Stomach (tissue), 9 donors: ENCODE results near the gene CTNNA1. TPM values are rescaled to one million over a fixed set of nuclear protein-coding genes. Genes with fewer than 3 reads are reported as not detected.
"Not testable (repeated sequence)": the region's sequence is repeated elsewhere in the genome, so short reads cannot be mapped to it uniquely, and the experiment has no call there.

Experiments
- DNase-seq, 2 donors: peaks; one replicate each; pipeline versions ENCODE4 v3.0.0 to v3.0.0-alpha.2; 2013 to 2019
- H3K27ac ChIP-seq, 5 donors: fragments of 200-600 bp in 4 of 5; sonication (generic) in 4 of 5; one replicate each; pipeline ENCODE4 v1.5.1; 2013 to 2019; ENCODE audit warnings: mild to moderate bottlenecking in 1 of 5, moderate library complexity in 1 of 5
- H3K27me3 ChIP-seq, 3 donors: fragments of 200-600 bp; sonication (generic); one replicate each; pipeline ENCODE4 v1.5.1; 2017 to 2019; ENCODE audit warnings: mixed run types in 1 of 3
- H3K36me3 ChIP-seq, 4 donors: fragments of 200-600 bp; sonication (generic); 1 replicate in 3 of 4; 2 replicates in 1 of 4; pipeline ENCODE4 v1.5.1; 2016 to 2019
- H3K4me1 ChIP-seq, 4 donors: fragments of 200-600 bp; sonication (generic); one replicate each; pipeline ENCODE4 v1.5.1; 2016 to 2019
- H3K4me3 ChIP-seq, 4 donors: fragments of 200-600 bp; sonication (generic) in 3 of 4; one replicate each; pipeline ENCODE4 v1.5.1; 2016 to 2019; ENCODE audit warnings: mild to moderate bottlenecking in 1 of 4
- H3K9me3 ChIP-seq, 4 donors: fragments of 200-600 bp; sonication (generic); one replicate each; pipeline ENCODE4 v1.5.1; 2016 to 2019
- EP300 ChIP-seq: sonication (generic); formaldehyde crosslinking; IDR thresholded peaks from one replicate; pipeline ENCODE4 v1.6.1; 2017; ENCODE audit warnings: antibody characterized with exemption
- POLR2A ChIP-seq, 4 donors: fragments of 450-650 bp; IDR thresholded peaks; one replicate each; pipeline ENCODE4 v1.6.1; 2016; ENCODE audit warnings: antibody characterized with exemption in 4 of 4, control low read depth in 2 of 4, mild to moderate bottlenecking in 1 of 4, moderate library complexity in 1 of 4
- POLR2AphosphoS5 ChIP-seq, 3 donors: sonication (generic); formaldehyde crosslinking; IDR thresholded peaks; one replicate each; pipeline ENCODE4 v1.6.1; 2016; ENCODE audit warnings: antibody characterized with exemption in 3 of 3
- WGBS, 5 donors: extraction: QIAGEN DNeasy Blood & Tissue Kit in 3 of 5; methylation state at CpG; one replicate each; pipeline versions ENCODE4 v1.1.5 to v1.1.7; 2013 to 2018; 5-methylcytosine and 5-hydroxymethylcytosine counted together
- intact Hi-C: fragments of 100-400 bp; cut with DNase I; formaldehyde crosslinking; loops from one replicate; pipeline ENCODE4 v1.15.1; 2023; ENCODE audit warnings: low total_unique reads
- polyA plus RNA-seq, 3 donors: library from polyadenylated mRNA; stranded (reverse); fragments of 200-250 nt; gene quantifications; one replicate each; pipeline ENCODE4 v1.2.3, GENCODE V29; 2013
- total RNA-seq, 5 donors: library from RNA; depleted of rRNA; stranded (reverse); fragments of >200 nt; gene quantifications; one replicate each; pipeline versions ENCODE4 v1.1.0 to v1.2.3, GENCODE V29; 2014 to 2016
- TF ChIP-seq, protein P1 (sequence below), 7 experiments: fragments of 450-650 bp in 4 of 7; fragments of 200-600 bp in 3 of 7; sonication (generic) in 3 of 7; IDR thresholded peaks; one replicate each; pipeline ENCODE4 v1.5.1; 2016 to 2019; ENCODE audit warnings: antibody characterized with exemption in 7 of 7, control low read depth in 2 of 7, mild to moderate bottlenecking in 1 of 7
- donor health status: healthy with polysubstance abuse.
- donor health status: Bipolar disorder and iron deficiency.
- donor health status: healthy.

The CTNNA1 gene
- total and polyA plus RNA-seq, 8 donors = 88.7 to 531 (median 214) TPM

DNA sequence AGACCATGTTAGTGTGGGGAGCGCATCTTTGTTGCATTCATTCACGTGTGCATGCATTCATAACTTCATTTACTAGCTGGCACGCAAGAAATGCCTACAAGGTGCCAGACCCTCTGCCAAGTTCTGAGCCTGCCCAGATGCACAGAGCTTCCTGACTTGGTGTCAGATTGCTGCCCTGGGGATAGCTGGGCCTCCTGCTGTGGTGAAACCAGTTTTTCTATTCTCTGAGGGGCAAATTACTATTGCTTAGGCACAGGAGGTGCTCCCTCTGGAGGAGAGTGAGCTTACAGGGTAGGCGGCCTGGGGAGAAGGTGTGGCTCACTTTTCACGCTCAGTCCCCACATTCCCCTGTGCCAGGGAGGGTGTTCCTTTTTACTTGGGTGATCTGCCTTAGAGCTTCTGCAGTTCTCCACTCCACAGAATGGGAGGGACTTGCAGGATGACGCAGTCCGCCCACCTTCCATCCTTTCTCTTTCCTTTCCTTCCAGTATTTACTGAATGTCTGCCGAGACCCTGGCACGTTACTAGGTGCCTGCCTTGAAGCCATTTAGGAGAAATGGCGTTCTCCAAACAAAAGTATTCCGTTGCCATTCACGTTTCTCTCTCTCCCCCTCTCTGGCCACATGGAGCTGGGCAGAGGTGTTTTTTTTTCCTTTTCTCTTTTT lies 27.9 kb upstream of the CTNNA1 start:
- Histone ChIP-seq H3K9me3 (no peaks in the 10 kb centered on the region), H3K36me3 (no peaks in the 10 kb centered on the region), H3K27ac (peak overlapping the region in 4 of 5 donors; percentile 54 to 77 (median 64)), H3K27me3 (no peaks in the 10 kb centered on the region), H3K4me3 (no peak overlapping the region), H3K4me1 (peaks cover 0 to 20% (median 17%) of the 10 kb centered on the region in 4 donors)
- peak; percentile 71 to 89 for DNase-seq
- intact Hi-C loops = no loop called here
- WGBS, 5 donors = 32 to 49% (median 34%) methylated on average over 12 of the region's 12 CpGs
- TF ChIP-seq POLR2A (IDR thresholded peaks at IDR 0.05) = no peak
- TF ChIP-seq, protein P1, sequence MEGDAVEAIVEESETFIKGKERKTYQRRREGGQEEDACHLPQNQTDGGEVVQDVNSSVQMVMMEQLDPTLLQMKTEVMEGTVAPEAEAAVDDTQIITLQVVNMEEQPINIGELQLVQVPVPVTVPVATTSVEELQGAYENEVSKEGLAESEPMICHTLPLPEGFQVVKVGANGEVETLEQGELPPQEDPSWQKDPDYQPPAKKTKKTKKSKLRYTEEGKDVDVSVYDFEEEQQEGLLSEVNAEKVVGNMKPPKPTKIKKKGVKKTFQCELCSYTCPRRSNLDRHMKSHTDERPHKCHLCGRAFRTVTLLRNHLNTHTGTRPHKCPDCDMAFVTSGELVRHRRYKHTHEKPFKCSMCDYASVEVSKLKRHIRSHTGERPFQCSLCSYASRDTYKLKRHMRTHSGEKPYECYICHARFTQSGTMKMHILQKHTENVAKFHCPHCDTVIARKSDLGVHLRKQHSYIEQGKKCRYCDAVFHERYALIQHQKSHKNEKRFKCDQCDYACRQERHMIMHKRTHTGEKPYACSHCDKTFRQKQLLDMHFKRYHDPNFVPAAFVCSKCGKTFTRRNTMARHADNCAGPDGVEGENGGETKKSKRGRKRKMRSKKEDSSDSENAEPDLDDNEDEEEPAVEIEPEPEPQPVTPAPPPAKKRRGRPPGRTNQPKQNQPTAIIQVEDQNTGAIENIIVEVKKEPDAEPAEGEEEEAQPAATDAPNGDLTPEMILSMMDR (IDR thresholded peaks at IDR 0.05) = peak in 4 of 7 experiments; percentile 13 to 44 (median 20)
- no peak for TF ChIP-seq EP300
- no peak for TF ChIP-seq POLR2AphosphoS5 (IDR thresholded peaks at IDR 0.05)

DNA sequence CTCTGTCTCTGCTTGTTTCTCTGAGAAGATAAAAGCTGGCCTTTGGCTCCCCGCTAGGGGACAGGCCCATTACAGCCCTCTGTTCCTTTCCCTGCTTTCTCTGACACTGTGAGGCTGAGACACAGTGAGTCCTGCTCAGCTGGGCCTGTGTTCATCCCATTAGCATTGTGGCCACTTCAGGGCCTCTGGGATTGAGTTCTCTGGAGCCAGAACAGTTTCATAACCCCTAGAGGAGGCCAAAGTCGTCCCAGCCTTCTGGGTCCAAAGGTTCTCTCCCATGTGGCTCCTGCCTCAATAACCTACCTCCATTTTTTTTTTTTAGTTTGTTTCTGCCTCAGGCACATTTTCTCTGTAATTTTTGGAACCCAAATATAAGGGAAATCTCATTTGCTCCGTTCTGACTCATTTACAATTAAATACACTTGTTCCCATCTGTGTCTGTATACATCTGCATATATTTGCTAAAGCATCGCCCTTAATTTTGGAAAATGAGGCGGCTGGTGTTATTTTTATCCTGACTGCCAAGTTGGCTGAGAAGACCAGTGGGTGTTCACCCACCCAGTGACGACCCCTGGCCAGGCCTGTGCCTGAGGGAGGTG lies 27.3 kb upstream of the CTNNA1 start:
- no peak for TF ChIP-seq POLR2AphosphoS5 (IDR thresholded peaks at IDR 0.05)
- DNase-seq = peak in 1 of 2 donors; percentile 60
- H3K4me3 ChIP-seq = no peak overlapping the region
- no peaks in the 10 kb centered on the region for H3K27me3 ChIP-seq
- no peaks in the 10 kb centered on the region for H3K9me3 ChIP-seq
- H3K36me3 ChIP-seq = no peaks in the 10 kb centered on the region
- H3K4me1 ChIP-seq = peaks cover 0 to 20% (median 17%) of the 10 kb centered on the region in 4 donors
- WGBS, 5 donors = 54 to 75% (median 66%) methylated on average over 6 of the region's 6 CpGs
- intact Hi-C loops = no loop called here
- peak overlapping the region in 4 of 5 donors; percentile 54 to 77 (median 64) for H3K27ac ChIP-seq

DNA sequence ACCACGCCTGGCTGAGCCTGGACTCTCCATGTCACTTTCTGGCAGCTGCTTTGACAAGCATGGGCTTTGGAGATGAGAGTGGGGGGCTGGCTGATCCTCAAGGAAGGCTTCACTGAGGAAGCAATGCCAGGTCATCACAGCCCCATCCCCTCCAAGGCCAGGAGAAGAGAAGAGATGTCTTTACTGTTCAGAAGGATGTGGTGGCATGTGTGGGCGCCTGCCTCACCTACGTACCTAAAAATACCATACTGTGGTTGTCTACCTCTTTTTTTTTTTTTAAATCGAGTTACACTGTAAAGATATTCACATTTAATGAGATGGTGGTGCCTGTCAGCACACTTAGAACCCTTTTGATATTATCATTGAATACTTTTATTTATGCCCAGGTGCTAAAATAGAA lies 26.4 kb upstream of the CTNNA1 start:
- no peaks in the 10 kb centered on the region for H3K36me3 ChIP-seq
- WGBS, 5 donors = 80 to 90% (median 84%) methylated on average over 4 of the region's 4 CpGs
- H3K4me1 ChIP-seq = peaks cover 0 to 20% (median 17%) of the 10 kb centered on the region in 4 donors
- no peak for TF ChIP-seq EP300
- TF ChIP-seq POLR2AphosphoS5 (IDR thresholded peaks at IDR 0.05) = no peak
- TF ChIP-seq, protein P1 (IDR thresholded peaks at IDR 0.05) = no peak
- no peak for TF ChIP-seq POLR2A (IDR thresholded peaks at IDR 0.05)
- no peak overlapping the region for H3K4me3 ChIP-seq
- no peak for DNase-seq
- intact Hi-C loops = no loop called here
- H3K9me3 ChIP-seq = no peaks in the 10 kb centered on the region
- H3K27me3 ChIP-seq = no peaks in the 10 kb centered on the region
- peak overlapping the region in 1 of 5 donors; percentile 77 for H3K27ac ChIP-seq

DNA sequence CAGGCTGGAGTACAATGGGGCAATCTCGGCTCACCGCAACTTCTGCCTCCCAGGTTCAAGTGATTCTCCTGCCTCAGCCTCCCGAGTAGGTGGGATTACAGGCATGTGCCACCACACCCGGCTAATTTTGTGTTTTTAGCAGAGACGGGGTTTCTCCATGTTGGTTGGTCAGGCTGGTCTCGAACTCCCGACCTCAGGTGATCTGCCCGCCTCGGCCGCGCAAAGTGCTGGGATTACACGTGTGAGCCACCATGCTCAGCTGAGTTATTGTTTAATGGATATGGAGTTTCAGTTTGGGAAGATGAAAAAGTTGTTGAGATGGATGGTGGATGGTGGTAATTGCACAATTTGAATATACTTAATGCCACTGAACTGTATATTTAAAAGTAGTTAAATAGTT lies 22.7 kb upstream of the CTNNA1 start:
- WGBS, 5 donors = 91 to 95% (median 93%) methylated on average over 12 of the region's 12 CpGs
- H3K9me3 ChIP-seq, H3K27me3 ChIP-seq, H3K4me1 ChIP-seq, intact Hi-C loops, H3K4me3 ChIP-seq, H3K27ac ChIP-seq, H3K36me3 ChIP-seq, DNase-seq: not testable (repeated sequence)

DNA sequence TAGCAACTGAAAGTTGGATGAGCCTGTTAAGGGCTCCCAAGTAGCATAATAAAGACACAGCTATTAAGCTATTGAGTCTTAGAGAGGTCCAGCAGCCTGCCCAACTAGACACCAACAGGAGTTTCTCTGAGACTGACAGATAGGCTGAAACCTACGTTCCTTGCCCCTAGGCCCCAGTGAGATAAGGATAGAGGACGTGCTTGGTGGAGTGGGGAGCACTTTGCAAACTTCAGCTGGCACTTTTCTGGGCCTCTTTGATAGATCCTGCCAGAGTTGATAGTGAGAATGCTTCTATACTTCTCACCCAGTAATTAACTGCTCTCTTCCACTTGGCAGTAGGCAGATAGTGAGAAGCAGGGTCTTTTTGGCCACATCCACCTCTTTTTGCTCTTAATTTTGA lies 20.8 kb upstream of the CTNNA1 start:
- WGBS, 5 donors = 37 to 63% (median 49%) methylated on average over 2 of the region's 2 CpGs
- H3K27ac ChIP-seq = no peak overlapping the region
- TF ChIP-seq POLR2AphosphoS5 (IDR thresholded peaks at IDR 0.05) (no peak), EP300 (no peak), POLR2A (IDR thresholded peaks at IDR 0.05) (no peak)
- TF ChIP-seq, protein P1 (IDR thresholded peaks at IDR 0.05) = no peak
- H3K36me3 ChIP-seq = no peaks in the 10 kb centered on the region
- H3K27me3 ChIP-seq = no peaks in the 10 kb centered on the region
- H3K9me3 ChIP-seq = no peaks in the 10 kb centered on the region
- no peak for DNase-seq
- H3K4me3 ChIP-seq = no peak overlapping the region
- no peaks in the 10 kb centered on the region for H3K4me1 ChIP-seq
- intact Hi-C loops = no loop called here
